A549 (cell line): ENCODE data around the gene KLHL35. TPM values are rescaled to one million over a fixed set of nuclear protein-coding genes. Genes with fewer than 3 reads are reported as not detected.

Experiments used
- ATAC-seq, 2 experiments: fragments of 200-7000 bp in 1 of 2; fragments of >200 bp in 1 of 2; cut with Nextera tagmentation in 1 of 2; cut with Tn5 transposase in 1 of 2; 3 replicates each; pipeline versions ENCODE4 v1.8.0 to v1.9.1; 2018 to 2020; ENCODE audit warnings: mild to moderate bottlenecking in 1 of 2, moderate library complexity in 1 of 2
- CTCF ChIA-PET: fragments of 300-600 bp; sonication (Branson Sonifier 250); formaldehyde crosslinking; extraction: SDS; loops from one replicate; lab custom pipeline; 2021; ENCODE audit warnings: antibody characterized with exemption, inconsistent platforms; lab: Yijun Ruan, JAX
- POLR2A ChIA-PET: fragments of 350-600 bp; formaldehyde crosslinking; extraction: SDS; loops from one replicate; lab custom pipeline; 2021; ENCODE audit warnings: antibody characterized with exemption, inconsistent platforms; lab: Yijun Ruan, JAX
- DNase-seq, 2 experiments: peaks; one replicate each; pipeline versions ENCODE4 v3.0.0 to v3.0.0-alpha.2; 2011 to 2016; ENCODE audit warnings: low read depth in 1 of 2, low spot score in 1 of 2
- FAIRE-seq: peaks from 2 replicates; lab custom pipeline; 2011; peaks lifted over from hg19 to GRCh38; lab: Jason Lieb, UNC
- H3K27ac ChIP-seq, 2 experiments: fragments of >200 bp; sonication (Bioruptor Twin); formaldehyde crosslinking; 3 replicates each; pipeline ENCODE4 v1.5.1; 2016 to 2017
- H3K4me1 ChIP-seq: fragments of >200 bp; sonication (Bioruptor Twin); formaldehyde crosslinking; 3 replicates; pipeline ENCODE4 v1.6.1; 2016
- H3K4me2 ChIP-seq: fragments of >200 bp; sonication (Bioruptor Twin); formaldehyde crosslinking; 3 replicates; pipeline ENCODE4 v1.6.1; 2016
- H3K4me3 ChIP-seq: fragments of >200 bp; sonication (Bioruptor Twin); formaldehyde crosslinking; 3 replicates; pipeline ENCODE4 v1.5.1; 2016
- H3K9me3 ChIP-seq: fragments of >200 bp; sonication (Bioruptor Twin); formaldehyde crosslinking; 3 replicates; pipeline ENCODE4 v1.6.1; 2016
- CBX2 ChIP-seq: fragments of 200-600 bp; sonication (generic); IDR thresholded peaks from 2 replicates; pipeline ENCODE4 v1.6.1; 2016; ENCODE audit warnings: low read depth, mild to moderate bottlenecking, borderline replicate concordance
- CBX8 ChIP-seq: fragments of 200-600 bp; sonication (generic); IDR thresholded peaks from 2 replicates; pipeline ENCODE4 v1.6.1; 2016
- ESRRA ChIP-seq: fragments of 150-350 bp; IDR thresholded peaks from 2 replicates; pipeline ENCODE4 v1.6.1; 2014; ENCODE audit warnings: mild to moderate bottlenecking, low read length, borderline replicate concordance
- FOSB ChIP-seq: fragments of 250-450 bp; sonication (Bioruptor Pico); IDR thresholded peaks from 2 replicates; pipeline ENCODE4 v1.5.0; 2020; ENCODE audit warnings: mild to moderate bottlenecking, moderate library complexity
- FOSL2 ChIP-seq, 2 experiments: fragments of 450-650 bp in 1 of 2; fragments of >200 bp in 1 of 2; sonication (Bioruptor Twin) in 1 of 2; formaldehyde crosslinking; IDR thresholded peaks; 2 replicates each; pipeline versions ENCODE4 v1.5.0 to v1.6.1; 2016 to 2020; ENCODE audit warnings: mild to moderate bottlenecking in 1 of 2, moderate library complexity in 1 of 2
- GATA3 ChIP-seq: IDR thresholded peaks from 2 replicates; pipeline ENCODE4 v1.6.1; 2012; ENCODE audit warnings: borderline replicate concordance
- JUNB ChIP-seq: fragments of >200 bp; sonication (Bioruptor Twin); formaldehyde crosslinking; IDR thresholded peaks from 2 replicates; pipeline ENCODE4 v1.6.1; 2016
- MAFK ChIP-seq: fragments of 450-650 bp; IDR thresholded peaks from 2 replicates; pipeline ENCODE4 v1.6.1; 2014; ENCODE audit not compliant: partially characterized antibody
- MAZ ChIP-seq: fragments of 150-350 bp; IDR thresholded peaks from 2 replicates; pipeline ENCODE4 v1.6.1; 2014; ENCODE audit warnings: antibody characterized with exemption, low read depth, low read length, borderline replicate concordance
- MYC ChIP-seq: IDR thresholded peaks from 2 replicates; pipeline ENCODE4 v1.6.1; 2012; ENCODE audit warnings: mild to moderate bottlenecking, inconsistent platforms, low read length, improper control_type of control experiment, borderline replicate concordance
- NR3C1 ChIP-seq: fragments of >200 bp; sonication (Bioruptor Twin); formaldehyde crosslinking; IDR thresholded peaks from 3 replicates; pipeline ENCODE4 v1.6.1; 2017
- RAD21 ChIP-seq, 2 experiments: fragments of >200 bp in 1 of 2; sonication (Bioruptor Twin) in 1 of 2; formaldehyde crosslinking in 1 of 2; IDR thresholded peaks in 1 of 2; conservative IDR thresholded peaks in 1 of 2; 2 replicates in 1 of 2; 3 replicates in 1 of 2; pipeline ENCODE4 v1.6.1; 2012 to 2018; ENCODE audit warnings: inconsistent platforms in 1 of 2
- RARB ChIP-seq: fragments of 250-450 bp; sonication (Bioruptor Pico); IDR thresholded peaks from 2 replicates; pipeline ENCODE4 v1.8.0; 2021; ENCODE audit warnings: mild to moderate bottlenecking, moderate library complexity
- RFX5 ChIP-seq: fragments of 450-650 bp; IDR thresholded peaks from 2 replicates; pipeline ENCODE4 v1.7.1; 2014; ENCODE audit warnings: antibody characterized with exemption, mild to moderate bottlenecking, moderate library complexity
- ZSCAN20 ChIP-seq: fragments of 250-450 bp; sonication (Bioruptor Pico); IDR thresholded peaks from 2 replicates; pipeline ENCODE4 v1.8.0; 2022; ENCODE audit warnings: mild to moderate bottlenecking, moderate library complexity
- WGBS: methylation state at CpG from one replicate; pipeline ENCODE4 v1.1.6; 2017; ENCODE audit errors: missing lambda C conversion rate; 5-methylcytosine and 5-hydroxymethylcytosine counted together
- polyA plus RNA-seq, 4 experiments: library from polyadenylated mRNA; depleted of rRNA in 3 of 4; stranded (reverse); fragments of >200 nt; fragmentation: RNase III in 1 of 4; extraction: RNeasy Plus Mini Kit Qiagen cat#74134 plus additional on column Dnase treatment in 1 of 4; gene quantifications; 2 replicates in 3 of 4; 3 replicates in 1 of 4; pipeline ENCODE4 v1.2.3, GENCODE V29; 2011 to 2017
- TF ChIP-seq, protein P1 (sequence below): fragments of 150-350 bp; IDR thresholded peaks from 2 replicates; pipeline ENCODE4 v1.6.1; 2014; ENCODE audit warnings: low read depth, mild to moderate bottlenecking, low read length
- TF ChIP-seq, protein P2 (sequence below): fragments of 450-650 bp; IDR thresholded peaks from 2 replicates; pipeline ENCODE4 v1.6.1; 2014; ENCODE audit warnings: antibody characterized with exemption
- TF ChIP-seq, protein P3 (sequence below): IDR thresholded peaks from 2 replicates; pipeline ENCODE4 v1.6.1; 2012; ENCODE audit warnings: low read depth, borderline replicate concordance
- TF ChIP-seq, protein P4 (sequence below): fragments of >200 bp; sonication (Bioruptor Twin); formaldehyde crosslinking; IDR thresholded peaks from 3 replicates; pipeline ENCODE4 v1.5.1; 2016

Gene KLHL35
- polyA plus RNA-seq, 2 of the 4 experiments (the other 2 are of a cell fraction) = 0.56 to 1.0 TPM

DNA sequence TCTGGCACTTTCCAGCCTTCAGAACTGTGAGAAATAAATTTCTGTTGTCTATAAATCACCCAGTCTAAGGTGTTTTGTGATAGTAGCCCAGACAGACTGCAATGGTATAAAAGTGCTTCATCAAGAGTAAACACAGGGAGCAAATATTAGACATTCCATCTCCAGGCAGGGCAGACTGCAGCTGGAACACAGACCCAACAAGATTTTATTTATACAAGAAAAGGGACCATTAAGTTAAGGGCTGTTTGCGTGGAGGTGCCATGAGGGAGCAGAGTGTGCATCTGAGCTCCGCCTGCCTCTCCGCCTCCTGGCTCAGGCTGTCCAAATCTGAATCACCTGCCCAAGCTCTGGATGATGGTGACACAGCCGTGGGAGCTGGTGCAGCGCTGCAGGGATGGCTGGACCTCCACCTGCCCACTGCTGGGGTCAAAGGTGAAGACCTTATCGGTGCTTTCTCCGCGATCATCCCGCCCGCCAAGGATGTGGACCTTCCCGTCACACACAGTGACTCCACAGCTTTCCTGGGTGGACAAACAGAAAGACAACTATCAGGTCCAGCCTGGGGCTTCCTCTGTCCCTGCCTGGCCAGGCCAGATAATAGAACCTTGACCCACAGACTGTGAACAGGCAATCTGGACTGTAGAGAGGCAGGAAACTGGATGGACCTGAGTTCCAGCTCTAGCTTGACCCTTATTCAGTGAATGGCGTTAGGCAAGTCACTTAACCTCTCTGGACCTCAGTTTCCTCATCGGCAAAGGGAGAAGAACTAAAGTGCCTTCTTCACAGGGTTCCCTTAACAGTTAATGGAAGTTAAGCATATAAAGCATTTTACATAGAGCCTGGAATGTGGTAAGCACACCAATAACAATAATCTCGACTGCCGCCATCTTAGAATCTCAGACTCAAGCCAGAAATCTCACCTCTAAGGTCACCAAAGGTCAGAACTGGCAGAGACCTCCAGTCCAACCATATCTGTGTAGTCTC lies 10.5 kb downstream of the KLHL35 start (continued):
- TF ChIP-seq JUNB (peak; percentile 72), MYC (no peak), NR3C1 (no peak), RFX5 (no peak), MAZ (no peak), GATA3 (peak; percentile 73; the same call in 1 of the 2 replicates)
- TF ChIP-seq, protein P1, sequence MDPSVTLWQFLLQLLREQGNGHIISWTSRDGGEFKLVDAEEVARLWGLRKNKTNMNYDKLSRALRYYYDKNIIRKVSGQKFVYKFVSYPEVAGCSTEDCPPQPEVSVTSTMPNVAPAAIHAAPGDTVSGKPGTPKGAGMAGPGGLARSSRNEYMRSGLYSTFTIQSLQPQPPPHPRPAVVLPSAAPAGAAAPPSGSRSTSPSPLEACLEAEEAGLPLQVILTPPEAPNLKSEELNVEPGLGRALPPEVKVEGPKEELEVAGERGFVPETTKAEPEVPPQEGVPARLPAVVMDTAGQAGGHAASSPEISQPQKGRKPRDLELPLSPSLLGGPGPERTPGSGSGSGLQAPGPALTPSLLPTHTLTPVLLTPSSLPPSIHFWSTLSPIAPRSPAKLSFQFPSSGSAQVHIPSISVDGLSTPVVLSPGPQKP = no peak

DNA sequence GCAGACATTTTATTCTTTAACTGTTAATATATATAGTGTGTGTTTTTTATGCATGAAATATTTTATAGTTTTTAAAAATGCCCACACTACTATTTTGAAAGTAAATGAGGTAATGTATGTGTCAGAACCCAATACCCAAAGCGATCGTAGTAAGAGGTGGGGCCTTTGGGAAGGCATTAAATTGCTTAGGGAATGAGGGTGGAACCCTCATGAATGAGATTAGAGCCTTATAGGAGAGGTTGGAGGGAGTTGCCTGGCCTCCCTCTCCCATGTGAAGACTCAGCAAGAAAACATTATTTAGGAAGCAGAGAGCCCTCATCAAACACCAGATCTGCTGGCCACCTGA lies 11.1 kb downstream of the KLHL35 start:
- H3K27ac ChIP-seq = peak overlapping the region; percentile 90 to 93
- CTCF ChIA-PET = interaction anchor here (0.6 to 16.5 kb wide), 7 partner anchors 8 to 142 kb away, joined by 3 to 231 read pairs (median 4); partner anchors contain the start of genes GDPD5 and RPS3
- FAIRE-seq = no peak
- POLR2A ChIA-PET = interaction anchor here (1.0 to 1.3 kb wide), 2 partner anchors 14 to 22 kb away, joined by 6 to 7 read pairs; no protein-coding TSS in a partner anchor
- peak; percentile 56 to 67 for ATAC-seq
- peaks cover 66% of the 10 kb centered on the region for H3K4me1 ChIP-seq
- H3K9me3 ChIP-seq = no peaks in the 10 kb centered on the region
- WGBS = 1% methylated on average over 2 of the region's 2 CpGs
- TF ChIP-seq MAFK (peak; percentile 69), RARB (CRISPR knock-in tag) (no peak)
- TF ChIP-seq, protein P2, sequence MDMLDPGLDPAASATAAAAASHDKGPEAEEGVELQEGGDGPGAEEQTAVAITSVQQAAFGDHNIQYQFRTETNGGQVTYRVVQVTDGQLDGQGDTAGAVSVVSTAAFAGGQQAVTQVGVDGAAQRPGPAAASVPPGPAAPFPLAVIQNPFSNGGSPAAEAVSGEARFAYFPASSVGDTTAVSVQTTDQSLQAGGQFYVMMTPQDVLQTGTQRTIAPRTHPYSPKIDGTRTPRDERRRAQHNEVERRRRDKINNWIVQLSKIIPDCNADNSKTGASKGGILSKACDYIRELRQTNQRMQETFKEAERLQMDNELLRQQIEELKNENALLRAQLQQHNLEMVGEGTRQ = 0 out of 2 replicates have a peak, but pooled peaks have one; percentile 33
- DNase-seq = no peak
- no peak overlapping the region for H3K4me3 ChIP-seq
- H3K4me2 ChIP-seq = peak overlapping the region; percentile 74

DNA sequence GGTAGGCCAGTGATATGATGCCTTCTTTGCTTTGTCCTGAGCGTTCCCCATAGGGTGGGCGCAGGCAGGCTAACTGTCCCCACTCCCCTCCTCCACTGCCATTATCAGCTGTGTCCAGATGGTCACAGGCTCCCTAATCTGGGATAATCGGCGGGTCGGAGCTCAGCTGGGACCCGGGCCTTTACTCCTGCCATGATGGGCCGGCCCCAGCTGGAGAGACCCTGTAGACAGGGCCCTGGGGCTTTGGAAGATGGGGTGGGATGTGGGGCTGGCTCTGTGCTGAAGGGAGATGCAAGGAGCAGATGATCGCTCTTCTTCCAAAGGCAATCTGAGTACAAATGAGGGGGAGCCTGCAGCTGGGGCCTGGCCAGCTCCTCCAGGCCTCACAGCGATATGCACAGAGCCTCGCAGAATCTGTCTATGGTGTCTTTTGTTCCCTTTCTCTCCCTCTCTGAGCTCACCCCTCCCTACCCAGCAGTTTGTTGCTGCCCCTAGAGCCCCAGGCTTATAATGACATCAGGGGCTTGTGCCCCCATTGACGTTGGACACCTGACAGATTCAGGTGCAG lies 11.9 kb downstream of the KLHL35 start:
- peak overlapping the region; percentile 74 for H3K4me2 ChIP-seq
- TF ChIP-seq RAD21 (conservative IDR thresholded peaks at IDR 0.05 in 1 of 2, IDR thresholded peaks at IDR 0.05 in 1 of 2) (no peak), ZSCAN20 (CRISPR knock-in tag) (no peak), FOSL2 (IDR thresholded peaks at IDR 0.05) (no peak), FOSL2 (CRISPR knock-in tag; IDR thresholded peaks at IDR 0.05) (no peak), NR3C1 (no peak), FOSB (no peak), CBX2 (no peak), ESRRA (no peak), CBX8 (no peak)
- TF ChIP-seq, protein P3, sequence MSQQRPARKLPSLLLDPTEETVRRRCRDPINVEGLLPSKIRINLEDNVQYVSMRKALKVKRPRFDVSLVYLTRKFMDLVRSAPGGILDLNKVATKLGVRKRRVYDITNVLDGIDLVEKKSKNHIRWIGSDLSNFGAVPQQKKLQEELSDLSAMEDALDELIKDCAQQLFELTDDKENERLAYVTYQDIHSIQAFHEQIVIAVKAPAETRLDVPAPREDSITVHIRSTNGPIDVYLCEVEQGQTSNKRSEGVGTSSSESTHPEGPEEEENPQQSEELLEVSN = no peak
- TF ChIP-seq, protein P4, sequence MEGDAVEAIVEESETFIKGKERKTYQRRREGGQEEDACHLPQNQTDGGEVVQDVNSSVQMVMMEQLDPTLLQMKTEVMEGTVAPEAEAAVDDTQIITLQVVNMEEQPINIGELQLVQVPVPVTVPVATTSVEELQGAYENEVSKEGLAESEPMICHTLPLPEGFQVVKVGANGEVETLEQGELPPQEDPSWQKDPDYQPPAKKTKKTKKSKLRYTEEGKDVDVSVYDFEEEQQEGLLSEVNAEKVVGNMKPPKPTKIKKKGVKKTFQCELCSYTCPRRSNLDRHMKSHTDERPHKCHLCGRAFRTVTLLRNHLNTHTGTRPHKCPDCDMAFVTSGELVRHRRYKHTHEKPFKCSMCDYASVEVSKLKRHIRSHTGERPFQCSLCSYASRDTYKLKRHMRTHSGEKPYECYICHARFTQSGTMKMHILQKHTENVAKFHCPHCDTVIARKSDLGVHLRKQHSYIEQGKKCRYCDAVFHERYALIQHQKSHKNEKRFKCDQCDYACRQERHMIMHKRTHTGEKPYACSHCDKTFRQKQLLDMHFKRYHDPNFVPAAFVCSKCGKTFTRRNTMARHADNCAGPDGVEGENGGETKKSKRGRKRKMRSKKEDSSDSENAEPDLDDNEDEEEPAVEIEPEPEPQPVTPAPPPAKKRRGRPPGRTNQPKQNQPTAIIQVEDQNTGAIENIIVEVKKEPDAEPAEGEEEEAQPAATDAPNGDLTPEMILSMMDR = no peak
- peak overlapping the region; percentile 90 to 93 for H3K27ac ChIP-seq
- no peaks in the 10 kb centered on the region for H3K9me3 ChIP-seq
- CTCF ChIA-PET = interaction anchor here (1.2 to 16.5 kb wide), 3 partner anchors 18 to 141 kb away, joined by 3 to 231 read pairs (median 5); partner anchors contain the start of gene RPS3
- DNase-seq = no peak
- 85% methylated on average over 10 of the region's 11 CpGs for WGBS
- no peak for FAIRE-seq
- ATAC-seq = peak; percentile 1 to 2; a peak in 2 of 6 replicates
- POLR2A ChIA-PET = interaction anchor here (1.2 kb wide), 1 partner anchor 9 kb away, joined by 3 read pairs; no protein-coding TSS in a partner anchor
- no peak overlapping the region for H3K4me3 ChIP-seq
- peaks cover 66% of the 10 kb centered on the region for H3K4me1 ChIP-seq
